ENCODE measurements around the gene LIN9.

LIN9 gene, protein sequence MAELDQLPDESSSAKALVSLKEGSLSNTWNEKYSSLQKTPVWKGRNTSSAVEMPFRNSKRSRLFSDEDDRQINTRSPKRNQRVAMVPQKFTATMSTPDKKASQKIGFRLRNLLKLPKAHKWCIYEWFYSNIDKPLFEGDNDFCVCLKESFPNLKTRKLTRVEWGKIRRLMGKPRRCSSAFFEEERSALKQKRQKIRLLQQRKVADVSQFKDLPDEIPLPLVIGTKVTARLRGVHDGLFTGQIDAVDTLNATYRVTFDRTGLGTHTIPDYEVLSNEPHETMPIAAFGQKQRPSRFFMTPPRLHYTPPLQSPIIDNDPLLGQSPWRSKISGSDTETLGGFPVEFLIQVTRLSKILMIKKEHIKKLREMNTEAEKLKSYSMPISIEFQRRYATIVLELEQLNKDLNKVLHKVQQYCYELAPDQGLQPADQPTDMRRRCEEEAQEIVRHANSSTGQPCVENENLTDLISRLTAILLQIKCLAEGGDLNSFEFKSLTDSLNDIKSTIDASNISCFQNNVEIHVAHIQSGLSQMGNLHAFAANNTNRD

DNA sequence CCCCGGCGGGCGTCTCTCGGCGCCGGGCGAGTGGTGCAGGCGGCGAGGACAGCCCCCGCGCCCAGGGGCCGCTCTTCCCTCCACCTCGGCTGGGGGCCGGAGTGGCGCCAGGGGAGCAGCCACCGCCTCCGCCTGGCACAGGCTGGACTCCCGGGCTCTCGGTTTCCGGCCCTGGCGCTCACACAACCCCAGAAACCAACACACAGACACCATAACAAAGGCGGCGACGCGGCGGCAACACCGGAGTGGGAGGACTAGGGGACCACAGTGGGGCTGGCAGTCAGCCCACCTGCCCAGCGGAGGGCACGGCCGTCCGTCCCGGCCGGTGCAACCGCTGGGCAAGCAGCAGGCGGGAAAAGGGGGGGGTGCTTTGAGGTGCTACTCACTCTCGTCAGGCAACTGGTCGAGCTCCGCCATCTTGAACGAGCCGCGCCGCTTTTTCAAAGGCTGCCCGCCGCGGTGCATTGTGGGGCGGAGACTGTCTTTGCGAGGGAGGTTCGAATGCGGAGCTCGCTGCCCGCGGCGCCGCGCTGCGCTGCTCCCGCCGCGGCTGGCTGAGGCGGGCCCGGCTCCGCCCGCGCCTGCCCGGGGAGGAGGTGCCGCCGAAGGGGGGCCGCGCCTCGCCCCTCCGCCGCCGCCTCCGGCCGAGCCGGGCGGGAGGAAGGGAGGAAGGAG, at the start of gene LIN9:
Gene LIN9 (minus strand): TSS at position 442 of the 675 bp plus-strand sequence. CDS start 25 bp downstream, at position 417.
- Histone ChIP-seq H3K9me3 (ENCODE audit: control insufficient read depth in 2 of 2, low read length in 2 of 2) (no peaks in the 10 kb centered on the region), H3K9ac (ENCODE audit: low read depth in 1 of 2, low read length in 2 of 2) (peak within 1 kb of the TSS; percentile 68 to 93), H3K4me3 (ENCODE audit: low read length in 2 of 2) (peak within 1 kb of the TSS; percentile 89 to 97), H3K4me1 (ENCODE audit: control insufficient read depth in 2 of 2, insufficient read depth in 2 of 2, low read length in 2 of 2) (peaks cover 12 to 24% of the 10 kb centered on the region in 2 donors), H3K27me3 (ENCODE audit: control insufficient read depth in 2 of 2, insufficient read depth in 2 of 2, low read length in 2 of 2) (no peaks in the 10 kb centered on the region), H3K36me3 (ENCODE audit: control insufficient read depth in 2 of 2, insufficient read depth in 2 of 2, low read length in 2 of 2) (no peaks in the 10 kb centered on the region), H3K27ac (ENCODE audit: low read depth in 2 of 2, low read length in 2 of 2) (peak within 1 kb of the TSS; percentile 56 to 62)

DNA sequence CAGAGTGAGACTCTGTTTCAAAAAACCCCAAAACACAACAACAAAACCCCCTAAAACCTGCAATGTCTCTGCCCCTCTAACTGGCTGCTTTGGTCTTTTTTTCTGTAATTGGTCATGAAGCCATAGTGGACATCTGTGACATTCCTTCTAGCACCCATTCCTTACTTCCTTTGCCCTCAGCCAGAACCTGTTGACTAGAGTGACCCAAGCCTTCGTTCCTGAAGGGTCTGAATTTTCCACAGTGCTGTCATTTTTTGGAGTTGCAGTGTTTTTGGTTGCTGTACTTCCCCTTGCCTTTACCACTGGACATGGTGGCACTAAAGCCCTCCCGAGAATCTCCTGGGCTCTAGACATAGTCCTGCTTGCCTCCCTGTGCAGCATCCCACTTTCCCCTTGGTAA, 48.5 kb upstream of the LIN9 start:
- H3K36me3 ChIP-seq (ENCODE audit: control insufficient read depth in 2 of 2, insufficient read depth in 2 of 2, low read length in 2 of 2): peaks cover 13 to 33% of the 10 kb centered on the region in 2 donors

DNA sequence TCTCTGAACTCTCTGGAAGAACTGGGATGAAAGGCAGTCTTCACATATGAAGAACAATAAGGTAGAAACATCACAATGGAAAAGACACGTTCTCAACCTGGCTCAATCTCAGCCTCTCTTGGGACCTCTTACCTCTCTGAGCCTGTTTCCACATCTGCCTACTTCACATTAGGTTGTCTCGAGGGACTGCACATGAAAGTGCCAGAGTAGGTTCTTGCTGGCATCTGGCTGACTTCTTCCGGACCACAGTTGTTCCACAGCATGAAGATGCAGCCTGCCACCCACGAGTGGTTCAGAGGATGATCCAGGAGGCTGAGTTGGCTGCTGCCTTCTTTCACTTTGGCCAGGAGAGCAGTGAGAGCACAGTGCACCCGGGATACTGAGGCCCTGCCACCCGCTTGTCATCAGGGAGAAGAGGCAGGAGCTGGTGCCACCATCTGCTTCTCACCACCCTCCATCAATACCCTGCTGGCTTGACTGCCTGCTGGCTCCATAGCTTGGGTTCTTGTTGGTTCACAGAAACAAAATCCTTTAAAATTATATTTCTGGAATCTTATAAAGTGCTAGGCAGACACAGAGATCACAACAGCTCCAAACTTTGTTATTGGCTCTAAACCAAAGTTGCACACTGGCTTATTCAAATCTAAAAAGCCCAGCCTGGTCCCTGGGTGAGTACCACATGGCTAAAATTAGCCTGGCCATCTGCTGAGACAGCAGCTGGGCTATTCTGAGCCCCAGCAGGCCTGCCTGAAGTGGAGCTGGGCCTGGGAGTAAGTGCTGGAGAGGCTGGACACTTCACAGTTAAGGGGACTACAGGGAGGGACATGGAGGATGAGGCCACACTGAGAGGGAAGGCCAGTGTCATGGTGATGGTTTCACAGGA, 46.9 kb upstream of the LIN9 start:
- Histone ChIP-seq H3K9me3 (ENCODE audit: control insufficient read depth in 2 of 2, low read length in 2 of 2) (no peaks in the 10 kb centered on the region), H3K36me3 (ENCODE audit: control insufficient read depth in 2 of 2, insufficient read depth in 2 of 2, low read length in 2 of 2) (peaks cover 5 to 23% of the 10 kb centered on the region in 2 donors), H3K27ac (ENCODE audit: low read depth in 2 of 2, low read length in 2 of 2) (peak overlapping the region in 1 of 2 donors; percentile 32), H3K4me3 (ENCODE audit: low read length in 2 of 2) (peak overlapping the region in 1 of 2 donors; percentile 42), H3K27me3 (ENCODE audit: control insufficient read depth in 2 of 2, insufficient read depth in 2 of 2, low read length in 2 of 2) (no peaks in the 10 kb centered on the region), H3K9ac (ENCODE audit: low read depth in 1 of 2, low read length in 2 of 2) (peak overlapping the region in 1 of 2 donors; percentile 2), H3K4me1 (ENCODE audit: control insufficient read depth in 2 of 2, insufficient read depth in 2 of 2, low read length in 2 of 2) (no peaks in the 10 kb centered on the region)

More for the DNA sequence above, 48.5 kb upstream of the LIN9 start:
- Histone ChIP-seq H3K4me3 (ENCODE audit: low read length in 2 of 2) (no peak overlapping the region), H3K27ac (ENCODE audit: low read depth in 2 of 2, low read length in 2 of 2) (no peak overlapping the region), H3K4me1 (ENCODE audit: control insufficient read depth in 2 of 2, insufficient read depth in 2 of 2, low read length in 2 of 2) (no peaks in the 10 kb centered on the region), H3K9ac (ENCODE audit: low read depth in 1 of 2, low read length in 2 of 2) (no peak overlapping the region), H3K9me3 (ENCODE audit: control insufficient read depth in 2 of 2, low read length in 2 of 2) (no peaks in the 10 kb centered on the region), H3K27me3 (ENCODE audit: control insufficient read depth in 2 of 2, insufficient read depth in 2 of 2, low read length in 2 of 2) (no peaks in the 10 kb centered on the region)

DNA sequence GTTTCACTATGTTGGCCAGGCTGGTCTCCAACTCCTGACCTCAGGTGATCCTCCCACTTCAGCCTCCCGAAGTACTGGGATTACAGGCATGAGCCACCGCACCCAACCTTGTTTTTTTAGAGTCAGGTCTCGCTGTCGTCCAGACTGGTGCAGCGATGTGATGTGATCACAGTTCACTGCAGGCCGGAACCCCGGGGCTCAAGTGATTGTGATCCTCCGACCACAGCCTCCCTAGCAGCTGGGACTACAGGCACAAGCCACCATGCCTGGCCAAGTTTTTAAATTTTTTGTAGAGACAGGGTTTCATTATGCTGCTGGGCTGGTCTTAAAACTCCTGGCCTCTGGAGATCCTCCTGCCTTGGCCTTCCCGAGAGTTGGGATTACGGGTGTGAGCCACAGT, 46.1 kb upstream of the LIN9 start:
- Histone ChIP-seq H3K36me3 (ENCODE audit: control insufficient read depth in 2 of 2, insufficient read depth in 2 of 2, low read length in 2 of 2) (peaks cover 5 to 15% of the 10 kb centered on the region in 2 donors), H3K9me3 (ENCODE audit: control insufficient read depth in 2 of 2, low read length in 2 of 2) (no peaks in the 10 kb centered on the region), H3K4me1 (ENCODE audit: control insufficient read depth in 2 of 2, insufficient read depth in 2 of 2, low read length in 2 of 2) (peaks cover 3 to 5% of the 10 kb centered on the region in 2 donors), H3K27ac (ENCODE audit: low read depth in 2 of 2, low read length in 2 of 2) (no peak overlapping the region), H3K27me3 (ENCODE audit: control insufficient read depth in 2 of 2, insufficient read depth in 2 of 2, low read length in 2 of 2) (no peaks in the 10 kb centered on the region), H3K4me3 (ENCODE audit: low read length in 2 of 2) (no peak overlapping the region), H3K9ac (ENCODE audit: low read depth in 1 of 2, low read length in 2 of 2) (no peak overlapping the region)

DNA sequence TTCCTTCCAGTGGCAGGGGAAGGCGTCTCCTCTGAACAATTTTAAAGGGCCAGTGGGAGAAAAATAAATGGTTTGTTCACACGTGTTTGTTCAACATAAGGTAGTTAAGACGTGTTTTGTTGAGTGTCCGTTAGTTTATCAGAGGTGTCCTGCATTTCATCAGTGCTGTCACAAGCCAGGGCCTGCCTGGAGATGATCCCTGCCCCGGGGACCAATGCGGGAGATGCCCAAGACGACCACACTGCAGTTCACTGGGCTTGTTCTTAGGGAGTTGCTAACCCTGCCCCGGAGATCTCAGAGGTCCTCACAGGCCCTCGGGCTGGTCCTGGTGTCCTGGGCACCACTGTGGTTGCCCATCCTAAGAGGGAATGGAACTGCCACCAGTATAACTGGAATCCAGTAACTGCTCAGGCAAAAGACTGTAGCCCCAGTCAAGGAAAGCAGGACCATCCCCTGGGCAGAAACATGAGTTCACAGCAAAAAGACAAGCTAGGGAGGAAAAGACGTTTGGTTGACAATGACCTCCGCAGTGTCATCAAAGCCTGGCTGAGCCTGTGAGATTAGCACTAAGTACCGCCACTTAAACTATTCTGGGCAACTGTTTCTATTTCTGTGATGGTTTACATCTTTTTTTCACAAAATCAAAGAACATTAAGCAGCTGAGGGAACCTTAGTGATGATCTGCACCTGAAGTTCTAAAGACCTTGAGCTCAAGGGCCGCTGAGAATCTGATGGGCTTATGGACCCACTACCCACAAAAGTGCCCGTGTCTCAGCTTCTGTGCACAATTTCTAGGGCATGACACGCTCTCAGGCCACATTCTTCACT, 44.9 kb upstream of the LIN9 start:
- H3K9ac ChIP-seq (ENCODE audit: low read depth in 1 of 2, low read length in 2 of 2): no peak overlapping the region

DNA sequence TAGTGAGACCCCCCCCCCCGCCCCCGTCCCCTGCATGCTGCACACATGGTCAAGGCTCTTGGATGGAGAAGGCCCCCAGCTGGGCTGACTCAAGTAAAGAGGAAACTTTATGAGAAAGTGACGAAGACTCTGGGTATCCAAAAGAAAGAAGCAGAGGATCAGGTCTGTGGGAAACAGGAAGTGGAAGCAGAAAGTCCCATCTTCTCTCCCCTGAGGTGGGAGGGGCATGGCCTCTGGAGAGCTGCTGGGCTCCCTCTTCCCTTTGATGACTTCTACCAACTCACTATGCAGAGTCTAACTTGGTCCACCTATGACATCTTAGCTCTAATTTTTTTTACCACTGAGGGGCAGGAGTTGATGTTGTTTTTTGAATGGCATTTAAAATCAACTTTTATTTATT, 42.7 kb upstream of the LIN9 start:
- peaks cover 5 to 9% of the 10 kb centered on the region in 2 donors for H3K4me1 ChIP-seq (ENCODE audit: control insufficient read depth in 2 of 2, insufficient read depth in 2 of 2, low read length in 2 of 2)
- no peaks in the 10 kb centered on the region for H3K27me3 ChIP-seq (ENCODE audit: control insufficient read depth in 2 of 2, insufficient read depth in 2 of 2, low read length in 2 of 2)
- no peaks in the 10 kb centered on the region for H3K36me3 ChIP-seq (ENCODE audit: control insufficient read depth in 2 of 2, insufficient read depth in 2 of 2, low read length in 2 of 2)
- no peak overlapping the region for H3K4me3 ChIP-seq (ENCODE audit: low read length in 2 of 2)
- H3K27ac ChIP-seq (ENCODE audit: low read depth in 2 of 2, low read length in 2 of 2): no peak overlapping the region
- no peaks in the 10 kb centered on the region for H3K9me3 ChIP-seq (ENCODE audit: control insufficient read depth in 2 of 2, low read length in 2 of 2)
- H3K9ac ChIP-seq (ENCODE audit: low read depth in 1 of 2, low read length in 2 of 2): no peak overlapping the region

More for the DNA sequence above, 44.9 kb upstream of the LIN9 start:
- Histone ChIP-seq H3K9me3 (ENCODE audit: control insufficient read depth in 2 of 2, low read length in 2 of 2) (no peaks in the 10 kb centered on the region), H3K36me3 (ENCODE audit: control insufficient read depth in 2 of 2, insufficient read depth in 2 of 2, low read length in 2 of 2) (peaks cover 5 to 7% of the 10 kb centered on the region in 2 donors), H3K4me1 (ENCODE audit: control insufficient read depth in 2 of 2, insufficient read depth in 2 of 2, low read length in 2 of 2) (peaks cover 5 to 9% of the 10 kb centered on the region in 2 donors), H3K27me3 (ENCODE audit: control insufficient read depth in 2 of 2, insufficient read depth in 2 of 2, low read length in 2 of 2) (no peaks in the 10 kb centered on the region), H3K4me3 (ENCODE audit: low read length in 2 of 2) (no peak overlapping the region), H3K27ac (ENCODE audit: low read depth in 2 of 2, low read length in 2 of 2) (no peak overlapping the region)

DNA sequence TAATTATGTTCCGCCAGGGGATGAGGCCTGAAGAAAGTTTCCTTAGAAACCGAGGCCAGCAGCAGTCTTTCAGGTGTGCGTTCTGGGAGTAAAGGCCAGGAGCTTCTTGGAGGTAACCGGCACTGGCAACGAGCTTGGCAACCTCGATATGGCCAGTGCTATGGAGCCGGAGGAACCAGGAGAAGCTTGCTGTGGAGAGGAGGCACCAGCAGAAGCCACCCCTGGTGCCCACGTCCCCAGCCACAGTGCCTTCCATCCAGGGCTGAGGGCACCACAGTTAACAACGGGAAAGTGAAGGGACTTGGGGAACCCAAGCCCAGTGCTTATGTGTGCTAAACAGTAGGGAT, 41.5 kb upstream of the LIN9 start:
- H3K27me3 ChIP-seq (ENCODE audit: control insufficient read depth in 2 of 2, insufficient read depth in 2 of 2, low read length in 2 of 2): no peaks in the 10 kb centered on the region
- peak overlapping the region in 1 of 2 donors; percentile 12 for H3K27ac ChIP-seq (ENCODE audit: low read depth in 2 of 2, low read length in 2 of 2)

DNA sequence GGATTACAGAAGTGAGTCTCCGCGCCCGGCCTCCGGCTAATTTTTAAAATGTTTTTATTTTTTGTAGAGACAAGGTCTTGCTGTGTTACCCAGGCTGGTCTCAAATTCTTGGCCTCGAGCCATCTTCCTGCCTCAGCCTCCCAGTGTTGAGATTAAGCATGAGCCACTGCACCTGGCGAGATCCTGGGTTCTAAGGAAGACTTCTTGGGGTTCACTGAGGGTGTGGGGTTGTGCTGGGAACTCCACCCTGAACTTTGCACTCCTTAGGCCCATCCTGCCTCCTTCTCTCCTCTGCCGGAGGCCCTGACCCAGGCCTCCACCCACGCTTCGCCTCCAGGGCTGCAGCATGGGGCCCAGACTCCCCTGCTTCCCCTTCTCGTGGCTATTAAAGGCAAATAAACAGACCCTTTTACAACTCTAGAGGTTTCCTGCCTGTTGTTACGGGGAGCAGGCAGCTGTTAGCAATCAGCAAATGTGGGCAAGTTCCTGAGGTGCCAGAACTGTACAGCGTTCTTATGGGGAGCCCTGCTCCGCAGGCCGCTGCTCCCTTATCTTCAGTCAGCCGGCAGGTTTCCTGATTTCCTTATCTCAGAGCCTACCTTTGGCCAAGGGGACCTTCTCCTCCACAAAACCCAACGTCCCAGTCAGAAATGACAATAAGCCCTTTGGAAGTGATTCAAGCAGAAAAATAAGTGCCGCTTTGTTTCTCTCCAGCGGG, 41.0 kb upstream of the LIN9 start:
- H3K27ac ChIP-seq (ENCODE audit: low read depth in 2 of 2, low read length in 2 of 2): peak overlapping the region in 1 of 2 donors; percentile 12
- H3K4me3 ChIP-seq (ENCODE audit: low read length in 2 of 2): peak overlapping the region in 1 of 2 donors; percentile 16
- peak overlapping the region in 1 of 2 donors; percentile 47 for H3K9ac ChIP-seq (ENCODE audit: low read depth in 1 of 2, low read length in 2 of 2)
- no peaks in the 10 kb centered on the region for H3K27me3 ChIP-seq (ENCODE audit: control insufficient read depth in 2 of 2, insufficient read depth in 2 of 2, low read length in 2 of 2)
- peaks cover 5 to 9% of the 10 kb centered on the region in 2 donors for H3K4me1 ChIP-seq (ENCODE audit: control insufficient read depth in 2 of 2, insufficient read depth in 2 of 2, low read length in 2 of 2)
- no peaks in the 10 kb centered on the region for H3K9me3 ChIP-seq (ENCODE audit: control insufficient read depth in 2 of 2, low read length in 2 of 2)
- no peaks in the 10 kb centered on the region for H3K36me3 ChIP-seq (ENCODE audit: control insufficient read depth in 2 of 2, insufficient read depth in 2 of 2, low read length in 2 of 2)

More for the DNA sequence above, 41.5 kb upstream of the LIN9 start:
- H3K4me1 ChIP-seq (ENCODE audit: control insufficient read depth in 2 of 2, insufficient read depth in 2 of 2, low read length in 2 of 2): peaks cover 5 to 9% of the 10 kb centered on the region in 2 donors
- no peaks in the 10 kb centered on the region for H3K9me3 ChIP-seq (ENCODE audit: control insufficient read depth in 2 of 2, low read length in 2 of 2)
- no peak overlapping the region for H3K9ac ChIP-seq (ENCODE audit: low read depth in 1 of 2, low read length in 2 of 2)
- no peaks in the 10 kb centered on the region for H3K36me3 ChIP-seq (ENCODE audit: control insufficient read depth in 2 of 2, insufficient read depth in 2 of 2, low read length in 2 of 2)
- no peak overlapping the region for H3K4me3 ChIP-seq (ENCODE audit: low read length in 2 of 2)

Measured in mucosa of rectum (tissue), 2 donors.